ACHN (cell line): ENCODE measurements around the gene CANT1.
"Not testable (repeated sequence)": the region's sequence is repeated elsewhere in the genome, so short reads cannot be mapped to it uniquely, and the experiment has no call there.

Source experiments
- DNase-seq: peaks from one replicate; pipeline ENCODE4 v3.0.0-alpha.2; 2015
- in situ Hi-C: cut with HindIII; loops from 2 replicates; pipeline ENCODE4 v1.10.0; 2017; ENCODE audit warnings: low sequenced_read_pairs, low pct_ligation_motif_present, low pct_unique_long_range_greater_than_20kb

CANT1 gene

GRCh38 chr17:78957128-78957527 is 52.4 kb downstream of the CANT1 start:
- in situ Hi-C loops: no loop called here
- DNase-seq: no peak

DNA sequence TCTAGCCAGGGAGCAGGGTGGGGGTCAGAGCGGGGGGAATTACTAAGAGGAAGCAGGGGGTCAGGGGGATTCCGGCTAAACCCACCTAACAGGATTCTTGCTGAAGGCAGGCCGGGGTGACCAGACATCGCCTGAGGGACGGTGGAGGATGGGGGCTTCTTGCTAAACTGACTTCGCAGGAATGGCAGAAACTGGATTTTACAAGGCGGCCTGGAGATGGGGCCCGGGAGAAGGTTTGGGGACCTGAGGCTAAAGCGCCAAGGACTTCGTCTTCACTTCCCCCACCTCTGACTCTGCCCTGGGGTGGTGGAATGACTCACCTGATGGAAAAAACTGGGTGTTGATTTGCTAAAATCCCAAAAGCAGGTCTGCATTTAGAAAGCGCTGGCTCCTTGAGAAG is 53.3 kb downstream of the CANT1 start:
- in situ Hi-C loops: no loop called here
- DNase-seq: no peak

DNA sequence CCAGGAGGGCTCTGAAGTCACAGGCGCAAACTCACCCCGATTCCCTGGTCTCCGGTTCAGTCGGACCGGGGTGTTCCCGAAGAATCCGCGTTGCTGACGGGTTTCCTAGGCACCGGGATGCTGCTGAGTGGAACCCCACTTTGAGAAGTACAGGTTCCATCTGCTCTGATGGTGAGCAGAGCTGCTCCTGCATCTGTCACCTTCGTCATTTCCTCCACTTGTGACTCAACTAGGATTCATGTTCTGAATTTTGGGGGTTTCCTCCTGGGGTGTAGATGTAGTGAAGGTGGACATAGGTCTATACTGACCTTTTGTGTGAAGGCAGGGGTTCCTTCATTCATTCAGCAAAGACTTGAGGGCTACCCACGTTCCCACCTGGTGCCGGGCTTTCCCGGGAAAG is 54.9 kb downstream of the CANT1 start:
- in situ Hi-C loops: no loop called here
- DNase-seq: no peak

- in situ Hi-C loops: no loop called here
- DNase-seq: no peak
Measured at GRCh38 chr17:78953356-78954350, 55.9 kb downstream of the CANT1 start.

DNA sequence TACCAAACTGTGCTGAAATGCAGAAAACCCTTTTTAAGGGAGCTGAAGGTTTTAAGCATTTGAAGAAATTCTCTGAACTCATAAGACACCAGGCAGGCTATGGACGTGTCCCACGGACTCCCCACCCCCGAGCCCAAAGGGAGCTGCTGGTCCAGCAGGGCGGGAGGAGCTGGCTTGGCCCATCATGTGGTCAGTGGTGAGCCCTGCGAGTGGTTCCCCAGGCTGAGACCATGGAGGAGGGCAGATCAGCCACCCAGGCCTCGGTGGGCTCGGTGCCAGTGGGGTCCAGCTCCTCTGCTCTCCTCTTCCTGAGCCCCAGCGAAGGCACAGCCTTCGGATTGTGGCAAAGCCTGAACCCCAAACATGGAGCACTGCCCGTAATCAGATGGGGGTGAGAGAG is 56.9 kb downstream of the CANT1 start:
- in situ Hi-C loops: no loop called here

GRCh38 chr17:78951967-78952551 is 57.5 kb downstream of the CANT1 start:
- in situ Hi-C loops: no loop called here
- no peak for DNase-seq

More for the DNA sequence above, 56.9 kb downstream of the CANT1 start:
- DNase-seq: no peak

- in situ Hi-C loops: no loop called here
- no peak for DNase-seq
Measured at GRCh38 chr17:78950870-78951269, 58.7 kb downstream of the CANT1 start.

DNA sequence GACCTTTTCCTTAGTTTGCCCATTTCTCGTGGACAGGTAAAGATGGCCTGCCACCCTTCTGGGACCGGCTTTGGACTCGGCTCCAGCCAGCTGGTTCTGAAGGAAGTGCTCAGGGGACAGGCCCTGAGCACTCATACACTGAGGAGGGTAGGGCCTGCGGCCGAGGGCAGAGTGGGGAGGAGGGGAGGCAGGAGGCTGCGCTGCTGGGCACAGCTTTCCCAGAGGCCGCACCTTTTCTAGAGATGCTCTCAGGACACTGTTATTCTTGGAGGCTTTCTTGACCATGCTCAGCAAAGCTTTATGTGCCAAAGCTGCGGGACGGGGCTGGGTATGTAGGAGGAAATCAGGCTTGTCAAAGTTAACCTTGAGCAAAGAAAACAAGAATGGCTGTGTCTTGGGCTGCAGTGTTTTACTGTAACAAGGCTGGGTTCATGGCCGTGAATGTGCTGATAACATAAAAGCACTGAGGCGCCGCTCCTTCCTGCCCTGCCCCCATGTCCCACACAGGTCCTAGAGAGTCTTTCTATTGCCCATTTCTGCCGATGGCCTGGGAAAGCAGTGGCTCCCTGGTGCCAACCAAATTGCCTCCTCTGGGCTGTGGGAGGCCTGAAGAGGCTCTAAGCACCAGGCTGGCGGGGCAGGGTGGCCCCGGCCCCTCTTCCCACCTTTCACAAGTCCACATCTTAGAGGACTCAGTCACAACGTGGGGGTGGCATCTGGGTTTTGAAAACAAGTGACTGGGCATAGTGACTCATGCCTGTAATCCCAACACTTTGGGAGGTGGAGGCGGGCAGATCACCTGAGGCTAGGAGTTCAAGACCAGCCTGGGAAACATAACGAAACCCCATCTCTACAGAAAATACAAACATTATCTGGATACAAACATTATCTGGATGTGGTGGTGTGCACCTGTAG is 62.1 kb downstream of the CANT1 start:
- in situ Hi-C loops: no loop called here
- no peak for DNase-seq

DNA sequence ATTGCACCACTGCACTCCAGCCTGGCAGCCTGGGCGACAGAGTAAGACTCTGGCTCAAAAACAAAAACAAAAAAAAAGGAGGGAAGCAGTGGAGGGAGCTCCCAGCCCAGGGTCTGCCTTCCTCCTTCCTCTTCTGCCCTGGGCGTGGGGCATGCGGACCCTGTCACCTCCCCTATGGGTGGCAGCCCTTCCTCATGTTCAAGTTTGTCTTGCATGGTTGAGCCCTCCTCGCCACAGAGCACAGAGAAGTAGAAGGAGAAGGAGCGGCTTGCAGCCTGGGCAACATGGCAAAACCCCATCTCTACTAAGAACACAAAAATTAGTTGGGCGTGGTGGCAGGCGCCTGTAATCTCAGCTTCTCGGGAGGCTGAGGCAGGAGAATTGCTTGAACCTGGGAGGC is 62.9 kb downstream of the CANT1 start:
- DNase-seq: no peak
- in situ Hi-C loops: no loop called here

DNA sequence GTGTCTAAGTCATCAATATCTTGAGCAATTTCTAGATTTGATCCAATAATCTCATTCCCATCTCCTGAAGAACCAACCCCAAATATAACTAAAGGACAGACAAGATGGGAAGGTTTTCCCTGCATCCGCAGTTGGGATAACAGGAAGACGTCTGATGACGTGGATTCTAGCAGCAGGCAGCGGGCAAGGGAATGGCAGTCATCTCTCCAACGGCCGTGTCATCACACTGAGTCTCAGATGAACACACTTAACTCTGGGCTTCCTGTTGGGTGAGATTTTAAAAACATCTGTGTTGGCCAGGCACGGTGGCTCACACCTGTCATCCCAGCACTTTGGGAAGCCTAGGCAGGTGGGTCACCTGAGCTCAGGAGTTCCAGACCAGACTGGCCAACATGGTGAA is 63.4 kb downstream of the CANT1 start:
- no peak for DNase-seq
- in situ Hi-C loops: no loop called here

DNA sequence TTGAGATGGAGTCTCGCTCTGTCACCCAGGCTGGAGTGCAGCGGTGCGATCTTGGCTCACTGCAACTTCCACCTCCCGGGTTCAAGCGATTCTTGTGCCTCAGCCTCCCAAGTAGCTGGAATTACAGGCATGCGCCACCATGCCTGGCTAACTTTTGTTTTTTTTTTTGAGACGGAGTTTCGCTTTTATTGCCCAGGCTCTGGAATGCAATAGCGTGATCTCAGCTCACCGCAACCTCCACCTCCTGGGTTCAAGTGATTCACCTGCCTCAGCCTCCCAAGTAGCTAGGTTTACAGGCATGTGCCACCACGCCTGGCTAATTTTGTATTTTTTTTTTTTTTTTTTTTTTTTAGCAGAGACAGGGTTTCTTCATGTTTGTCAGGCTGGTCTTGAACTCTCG is 64.1 kb downstream of the CANT1 start:
- DNase-seq, in situ Hi-C loops: not testable (repeated sequence)

DNA sequence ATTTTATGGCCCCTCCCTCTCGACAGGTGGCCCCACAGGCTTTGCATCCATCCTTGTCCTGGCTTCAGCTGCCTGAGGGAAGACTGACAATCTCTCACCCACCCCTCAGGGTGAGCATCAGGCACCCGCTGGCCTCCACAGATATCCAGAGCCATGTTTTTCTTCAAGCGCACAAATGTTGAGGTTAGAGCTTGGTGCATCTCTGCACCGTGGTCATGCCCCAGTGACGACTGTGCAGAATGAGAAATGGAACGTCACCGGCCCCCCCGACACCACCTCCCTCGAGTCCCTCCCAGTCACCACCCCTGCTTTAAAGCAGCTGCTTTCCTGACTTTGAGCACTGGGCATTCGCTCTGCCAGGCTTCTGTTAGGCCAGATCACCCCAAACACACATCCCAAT is 64.6 kb downstream of the CANT1 start:
- in situ Hi-C loops: no loop called here
- no peak for DNase-seq

- in situ Hi-C loops: no loop called here
- DNase-seq: no peak
Measured at GRCh38 chr17:78944026-78944425, 65.5 kb downstream of the CANT1 start.
